GM23338 (cell line): ENCODE measurements around the gene PHRF1. TPM values are rescaled to one million over a fixed set of nuclear protein-coding genes. Genes with fewer than 3 reads are reported as not detected.
"Not testable (repeated sequence)": the region's sequence is repeated elsewhere in the genome, so short reads cannot be mapped to it uniquely, and the experiment has no call there.

Experiments
- ATAC-seq: fragments of 200-7000 bp; cut with Tn5 transposase; 3 replicates; pipeline ENCODE4 v1.9.1; 2020
- DNase-seq: peaks from one replicate; pipeline ENCODE4 v3.0.0-alpha.2; 2015; ENCODE audit warnings: low spot score
- H2AFZ ChIP-seq: fragments of 200-600 bp; sonication (generic); 2 replicates; pipeline ENCODE4 v1.8.0; 2016; ENCODE audit warnings: antibody characterized with exemption, mild to moderate bottlenecking, moderate library complexity
- H3F3A ChIP-seq: fragments of 200-600 bp; sonication (generic); replicated peaks from 2 replicates; pipeline ENCODE4 v1.8.0; 2017; ENCODE audit warnings: antibody characterized with exemption, mixed run types, low read depth
- H3K27ac ChIP-seq: fragments of 200-600 bp; sonication (generic); 2 replicates; pipeline ENCODE4 v1.6.1; 2016; ENCODE audit warnings: low read depth
- H3K27me3 ChIP-seq: fragments of 200-600 bp; sonication (generic); 2 replicates; pipeline ENCODE4 v1.8.0; 2016; ENCODE audit warnings: mild to moderate bottlenecking, mixed run types, moderate library complexity; ENCODE audit not compliant: insufficient read depth
- H3K36me3 ChIP-seq: fragments of 200-600 bp; sonication (generic); 2 replicates; pipeline ENCODE4 v1.8.0; 2016; ENCODE audit warnings: mild to moderate bottlenecking; ENCODE audit not compliant: insufficient read depth
- H3K4me1 ChIP-seq: fragments of 200-600 bp; sonication (generic); 2 replicates; pipeline ENCODE4 v1.8.0; 2016; ENCODE audit warnings: mild to moderate bottlenecking, moderate library complexity; ENCODE audit not compliant: insufficient read depth
- H3K4me2 ChIP-seq: fragments of 200-600 bp; sonication (generic); 2 replicates; pipeline ENCODE4 v1.7.1; 2017; ENCODE audit warnings: mixed run types
- H3K4me3 ChIP-seq: fragments of 200-600 bp; sonication (generic); 2 replicates; pipeline ENCODE4 v1.6.1; 2016; ENCODE audit warnings: mixed run types
- H3K79me2 ChIP-seq: fragments of 200-600 bp; sonication (generic); replicated peaks from 2 replicates; pipeline ENCODE4 v1.8.0; 2017; ENCODE audit warnings: mild to moderate bottlenecking; ENCODE audit not compliant: insufficient read depth
- H3K9me2 ChIP-seq: fragments of 200-600 bp; sonication (generic); 2 replicates; pipeline ENCODE4 v1.8.0; 2017; ENCODE audit not compliant: insufficient read depth
- H4K20me1 ChIP-seq: fragments of 200-600 bp; sonication (generic); replicated peaks from 2 replicates; pipeline ENCODE4 v1.8.0; 2017; ENCODE audit warnings: mild to moderate bottlenecking; ENCODE audit not compliant: insufficient read depth
- H3K27ac Mint-ChIP-seq: 2 replicates; pipeline ENCODE4 v1.8.0; 2020; ENCODE audit warnings: inconsistent platforms, mild to moderate bottlenecking, moderate library complexity, mixed read lengths
- H3K27me3 Mint-ChIP-seq: 3 replicates; pipeline ENCODE4 v1.8.0; 2022; ENCODE audit warnings: low read depth, mild to moderate bottlenecking, moderate library complexity, mixed read lengths, inconsistent platforms; ENCODE audit not compliant: insufficient read depth, poor library complexity
- H3K36me3 Mint-ChIP-seq: 3 replicates; pipeline ENCODE4 v1.8.0; 2021; ENCODE audit warnings: low read depth, mild to moderate bottlenecking, inconsistent platforms, moderate library complexity, mixed read lengths
- H3K4me1 Mint-ChIP-seq: 3 replicates; pipeline ENCODE4 v1.8.0; 2020; ENCODE audit warnings: mild to moderate bottlenecking, inconsistent platforms, mixed read lengths
- H3K4me3 Mint-ChIP-seq: 3 replicates; pipeline ENCODE4 v1.8.0; 2021; ENCODE audit warnings: moderate library complexity, mild to moderate bottlenecking, inconsistent platforms, mixed read lengths
- H3K9me3 Mint-ChIP-seq: 3 replicates; pipeline ENCODE4 v1.8.0; 2020; ENCODE audit warnings: moderate library complexity, mild to moderate bottlenecking, inconsistent platforms, mixed read lengths
- CREB1 ChIP-seq: fragments of 250-450 bp; sonication (Bioruptor Pico); IDR thresholded peaks from 2 replicates; pipeline ENCODE4 v1.5.0; 2020; ENCODE audit warnings: low read depth, mild to moderate bottlenecking, moderate library complexity
- EZH2 ChIP-seq: fragments of 200-600 bp; sonication (generic); IDR thresholded peaks from one replicate; pipeline ENCODE4 v1.8.0; 2017; ENCODE audit warnings: antibody characterized with exemption, mild to moderate bottlenecking, low read depth; ENCODE audit not compliant: unreplicated experiment
- EZH2phosphoT487 ChIP-seq: fragments of 200-600 bp; sonication (generic); IDR thresholded peaks from one replicate; pipeline ENCODE4 v1.8.1; 2018; ENCODE audit warnings: antibody characterized with exemption; ENCODE audit not compliant: unreplicated experiment
- NANOG ChIP-seq: IDR thresholded peaks from 2 replicates; pipeline ENCODE4 v1.6.1; 2016; ENCODE audit warnings: antibody characterized with exemption, borderline replicate concordance
- POLR2AphosphoS5 ChIP-seq: IDR thresholded peaks from 2 replicates; pipeline ENCODE4 v1.6.1; 2016; ENCODE audit warnings: antibody characterized with exemption, low read depth
- STAT1 ChIP-seq: IDR thresholded peaks from one replicate; pipeline ENCODE4 v1.6.1; 2016; ENCODE audit warnings: antibody characterized with exemption; ENCODE audit not compliant: unreplicated experiment
- ZNF114 ChIP-seq: fragments of 250-450 bp; sonication (Bioruptor Pico); IDR thresholded peaks from 2 replicates; pipeline ENCODE4 v1.5.0; 2020; ENCODE audit warnings: mild to moderate bottlenecking, moderate library complexity
- polyA plus RNA-seq: library from polyadenylated mRNA; unstranded; fragments of >200 nt; fragmentation: Nextera tagmentation; extraction: Ambion mirVana; gene quantifications from 2 replicates; pipeline ENCODE4 v1.2.1, GENCODE V29; 2016
- total RNA-seq: library from RNA; depleted of rRNA; stranded (reverse); fragments of >200 nt; shearing (Covaris generic); gene quantifications from 2 replicates; pipeline ENCODE4 v1.2.3, GENCODE V29; 2014
- TF ChIP-seq, protein P1 (sequence below): IDR thresholded peaks from one replicate; pipeline ENCODE4 v1.6.1; 2018; ENCODE audit warnings: antibody characterized with exemption; ENCODE audit not compliant: unreplicated experiment
- TF ChIP-seq, protein P2 (sequence below), 2 experiments: fragments of 200-600 bp in 1 of 2; sonication (generic) in 1 of 2; conservative IDR thresholded peaks; 2 replicates each; pipeline versions ENCODE4 v1.5.1 to v1.6.1; 2016 to 2017; ENCODE audit warnings: antibody characterized with exemption in 2 of 2, low read depth in 2 of 2, mild to moderate bottlenecking in 2 of 2, moderate library complexity in 1 of 2
- TF ChIP-seq, protein P3 (sequence below): IDR thresholded peaks from 2 replicates; pipeline ENCODE4 v1.6.1; 2016; ENCODE audit warnings: antibody characterized with exemption

PHRF1 gene
- total and polyA plus RNA-seq, 2 experiments from 2014 or later, result 11.0 to 45.9 TPM

DNA sequence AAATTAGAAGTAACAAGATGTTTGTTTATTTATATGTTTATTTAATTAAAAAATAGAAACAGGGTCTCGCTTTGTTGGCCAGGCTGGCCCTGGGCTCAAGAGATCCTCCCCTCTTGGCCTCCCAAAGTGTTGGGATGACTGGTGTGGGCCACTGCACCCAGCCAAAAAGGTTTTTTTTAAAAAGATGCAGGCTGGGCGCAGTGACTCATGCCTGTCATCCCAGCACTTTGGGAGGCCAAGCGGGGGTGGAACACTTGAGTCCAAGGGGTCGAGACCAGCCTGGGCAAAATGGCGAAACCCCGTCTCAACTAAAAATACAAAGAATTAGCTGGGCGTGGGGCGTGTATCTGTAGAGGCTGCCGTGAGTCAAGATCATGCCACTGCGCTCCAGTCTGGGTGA lies 74.2 kb downstream of the PHRF1 start (continued):
- no peak for TF ChIP-seq CREB1 (CRISPR knock-in tag)
- TF ChIP-seq NANOG, result no peak
- no peak for TF ChIP-seq EZH2
- TF ChIP-seq STAT1, result no peak
- TF ChIP-seq EZH2phosphoT487, result no peak
- no peak for TF ChIP-seq ZNF114 (CRISPR knock-in tag)
- no peak for TF ChIP-seq POLR2AphosphoS5
- TF ChIP-seq, protein P1, sequence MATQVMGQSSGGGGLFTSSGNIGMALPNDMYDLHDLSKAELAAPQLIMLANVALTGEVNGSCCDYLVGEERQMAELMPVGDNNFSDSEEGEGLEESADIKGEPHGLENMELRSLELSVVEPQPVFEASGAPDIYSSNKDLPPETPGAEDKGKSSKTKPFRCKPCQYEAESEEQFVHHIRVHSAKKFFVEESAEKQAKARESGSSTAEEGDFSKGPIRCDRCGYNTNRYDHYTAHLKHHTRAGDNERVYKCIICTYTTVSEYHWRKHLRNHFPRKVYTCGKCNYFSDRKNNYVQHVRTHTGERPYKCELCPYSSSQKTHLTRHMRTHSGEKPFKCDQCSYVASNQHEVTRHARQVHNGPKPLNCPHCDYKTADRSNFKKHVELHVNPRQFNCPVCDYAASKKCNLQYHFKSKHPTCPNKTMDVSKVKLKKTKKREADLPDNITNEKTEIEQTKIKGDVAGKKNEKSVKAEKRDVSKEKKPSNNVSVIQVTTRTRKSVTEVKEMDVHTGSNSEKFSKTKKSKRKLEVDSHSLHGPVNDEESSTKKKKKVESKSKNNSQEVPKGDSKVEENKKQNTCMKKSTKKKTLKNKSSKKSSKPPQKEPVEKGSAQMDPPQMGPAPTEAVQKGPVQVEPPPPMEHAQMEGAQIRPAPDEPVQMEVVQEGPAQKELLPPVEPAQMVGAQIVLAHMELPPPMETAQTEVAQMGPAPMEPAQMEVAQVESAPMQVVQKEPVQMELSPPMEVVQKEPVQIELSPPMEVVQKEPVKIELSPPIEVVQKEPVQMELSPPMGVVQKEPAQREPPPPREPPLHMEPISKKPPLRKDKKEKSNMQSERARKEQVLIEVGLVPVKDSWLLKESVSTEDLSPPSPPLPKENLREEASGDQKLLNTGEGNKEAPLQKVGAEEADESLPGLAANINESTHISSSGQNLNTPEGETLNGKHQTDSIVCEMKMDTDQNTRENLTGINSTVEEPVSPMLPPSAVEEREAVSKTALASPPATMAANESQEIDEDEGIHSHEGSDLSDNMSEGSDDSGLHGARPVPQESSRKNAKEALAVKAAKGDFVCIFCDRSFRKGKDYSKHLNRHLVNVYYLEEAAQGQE, result no peak
- TF ChIP-seq, protein P2, sequence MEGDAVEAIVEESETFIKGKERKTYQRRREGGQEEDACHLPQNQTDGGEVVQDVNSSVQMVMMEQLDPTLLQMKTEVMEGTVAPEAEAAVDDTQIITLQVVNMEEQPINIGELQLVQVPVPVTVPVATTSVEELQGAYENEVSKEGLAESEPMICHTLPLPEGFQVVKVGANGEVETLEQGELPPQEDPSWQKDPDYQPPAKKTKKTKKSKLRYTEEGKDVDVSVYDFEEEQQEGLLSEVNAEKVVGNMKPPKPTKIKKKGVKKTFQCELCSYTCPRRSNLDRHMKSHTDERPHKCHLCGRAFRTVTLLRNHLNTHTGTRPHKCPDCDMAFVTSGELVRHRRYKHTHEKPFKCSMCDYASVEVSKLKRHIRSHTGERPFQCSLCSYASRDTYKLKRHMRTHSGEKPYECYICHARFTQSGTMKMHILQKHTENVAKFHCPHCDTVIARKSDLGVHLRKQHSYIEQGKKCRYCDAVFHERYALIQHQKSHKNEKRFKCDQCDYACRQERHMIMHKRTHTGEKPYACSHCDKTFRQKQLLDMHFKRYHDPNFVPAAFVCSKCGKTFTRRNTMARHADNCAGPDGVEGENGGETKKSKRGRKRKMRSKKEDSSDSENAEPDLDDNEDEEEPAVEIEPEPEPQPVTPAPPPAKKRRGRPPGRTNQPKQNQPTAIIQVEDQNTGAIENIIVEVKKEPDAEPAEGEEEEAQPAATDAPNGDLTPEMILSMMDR (conservative IDR thresholded peaks at IDR 0.05; ENCODE audit: low read depth in 2 of 2), result no peak
- TF ChIP-seq, protein P3, sequence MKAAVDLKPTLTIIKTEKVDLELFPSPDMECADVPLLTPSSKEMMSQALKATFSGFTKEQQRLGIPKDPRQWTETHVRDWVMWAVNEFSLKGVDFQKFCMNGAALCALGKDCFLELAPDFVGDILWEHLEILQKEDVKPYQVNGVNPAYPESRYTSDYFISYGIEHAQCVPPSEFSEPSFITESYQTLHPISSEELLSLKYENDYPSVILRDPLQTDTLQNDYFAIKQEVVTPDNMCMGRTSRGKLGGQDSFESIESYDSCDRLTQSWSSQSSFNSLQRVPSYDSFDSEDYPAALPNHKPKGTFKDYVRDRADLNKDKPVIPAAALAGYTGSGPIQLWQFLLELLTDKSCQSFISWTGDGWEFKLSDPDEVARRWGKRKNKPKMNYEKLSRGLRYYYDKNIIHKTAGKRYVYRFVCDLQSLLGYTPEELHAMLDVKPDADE, result no peak

DNA sequence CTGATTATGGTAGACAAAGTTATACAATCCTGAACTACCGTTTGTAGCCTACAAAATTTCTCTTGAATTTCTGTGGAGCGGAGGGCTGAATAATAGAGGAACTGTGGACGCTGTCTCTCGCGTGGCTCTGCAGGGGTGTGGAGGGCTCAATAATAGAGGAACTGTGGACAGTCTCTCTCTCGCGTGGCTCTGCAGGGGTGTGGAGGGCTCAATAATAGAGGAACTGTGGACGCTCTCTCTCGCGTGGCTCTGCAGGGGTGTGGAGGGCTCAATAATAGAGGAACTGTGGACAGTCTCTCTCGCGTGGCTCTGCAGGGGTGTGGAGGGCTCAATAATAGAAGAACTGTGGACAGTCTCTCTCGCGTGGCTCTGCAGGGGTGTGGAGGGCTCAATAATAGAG lies 76.9 kb downstream of the PHRF1 start:
- H3K4me3 ChIP-seq, DNase-seq, H4K20me1 ChIP-seq, H3K79me2 ChIP-seq, H3K9me2 ChIP-seq, H3K27ac ChIP-seq, H3K4me3 Mint-ChIP-seq, H3K27me3 ChIP-seq, H3K9me3 Mint-ChIP-seq, H3K4me2 ChIP-seq, H2AFZ ChIP-seq, H3K36me3 ChIP-seq, H3K27ac Mint-ChIP-seq, ATAC-seq, H3K4me1 ChIP-seq, H3K4me1 Mint-ChIP-seq, H3F3A ChIP-seq: not testable (repeated sequence)
- H3K36me3 Mint-ChIP-seq, result peaks cover 39% of the 10 kb centered on the region
- peaks cover 12% of the 10 kb centered on the region for H3K27me3 Mint-ChIP-seq
